Transverse colon (tissue), 4 donors: ENCODE data around the gene RNASE11. TPM values are rescaled to one million over a fixed set of nuclear protein-coding genes. Genes with fewer than 3 reads are reported as not detected.

Source experiments
- DNase-seq: peaks from one replicate; pipeline ENCODE4 v3.0.0-alpha.2; 2019
- H3K27ac ChIP-seq, 4 donors: fragments of 200-600 bp; sonication (generic); 2 replicates each; pipeline ENCODE4 v1.5.1; 2016 to 2018; ENCODE audit warnings: inconsistent platforms in 4 of 4
- H3K27me3 ChIP-seq: fragments of 200-600 bp; sonication (generic); 2 replicates; pipeline ENCODE4 v1.5.1; 2017; ENCODE audit warnings: inconsistent platforms
- H3K36me3 ChIP-seq, 4 donors: fragments of 200-600 bp; sonication (generic); 2 replicates each; pipeline ENCODE4 v1.5.1; 2017 to 2019; ENCODE audit warnings: inconsistent platforms in 4 of 4
- H3K4me1 ChIP-seq, 4 donors: fragments of 200-600 bp; sonication (generic); 2 replicates each; pipeline ENCODE4 v1.5.1; 2017 to 2020; ENCODE audit warnings: inconsistent platforms in 4 of 4
- H3K4me3 ChIP-seq, 4 donors: fragments of 200-600 bp; sonication (generic); 1 replicate in 1 of 4; 2 replicates in 3 of 4; pipeline versions ENCODE4 v1.5.1 to v1.6.1; 2017 to 2019; ENCODE audit warnings: inconsistent platforms in 4 of 4
- H3K9me3 ChIP-seq, 2 donors: fragments of 200-600 bp; sonication (generic); 2 replicates each; pipeline ENCODE4 v1.5.1; 2017 to 2019; ENCODE audit warnings: inconsistent platforms in 2 of 2
- EP300 ChIP-seq: sonication (generic); formaldehyde crosslinking; IDR thresholded peaks from one replicate; pipeline ENCODE4 v1.6.1; 2017; ENCODE audit warnings: antibody characterized with exemption, low read depth
- POLR2A ChIP-seq: fragments of 450-650 bp; IDR thresholded peaks from one replicate; pipeline ENCODE4 v1.6.1; 2016; ENCODE audit warnings: antibody characterized with exemption, mild to moderate bottlenecking, moderate library complexity
- POLR2AphosphoS5 ChIP-seq, 3 donors: sonication (generic); formaldehyde crosslinking; IDR thresholded peaks; one replicate each; pipeline ENCODE4 v1.6.1; 2016; ENCODE audit warnings: antibody characterized with exemption in 3 of 3
- WGBS, 2 donors: methylation state at CpG; one replicate each; pipeline ENCODE4 v1.1.5; 2018; ENCODE audit warnings: low coverage in 1 of 2; 5-methylcytosine and 5-hydroxymethylcytosine counted together
- in situ Hi-C, 4 donors: fragments of 200-750 bp; cut with MboI; loops; one replicate each; pipeline versions ENCODE4 v1.15.0 to v1.15.1; 2017; ENCODE audit warnings: low sequenced_read_pairs in 3 of 4, low pct_ligation_motif_present in 1 of 4, low pct_unique_long_range_greater_than_20kb in 1 of 4
- intact Hi-C: fragments of 100-400 bp; cut with DNase I; formaldehyde crosslinking; loops from one replicate; pipeline ENCODE4 v1.15.1; 2023; ENCODE audit warnings: low total_unique reads
- total RNA-seq, 4 donors: library from RNA; depleted of rRNA; stranded (reverse); fragments of >200 nt; gene quantifications; one replicate each; pipeline ENCODE4 v1.1.0, GENCODE V29; 2016
- TF ChIP-seq, protein P1 (sequence below), 5 experiments: fragments of 200-600 bp in 3 of 5; fragments of 450-650 bp in 2 of 5; sonication (generic) in 3 of 5; IDR thresholded peaks; 1 replicate in 2 of 5; 2 replicates in 3 of 5; pipeline ENCODE4 v1.5.1; 2016 to 2017; ENCODE audit warnings: antibody characterized with exemption in 5 of 5, inconsistent platforms in 3 of 5, mild to moderate bottlenecking in 2 of 5, moderate library complexity in 1 of 5

The RNASE11 gene
- total RNA-seq, 4 donors from 2014 or later = not detected

DNA sequence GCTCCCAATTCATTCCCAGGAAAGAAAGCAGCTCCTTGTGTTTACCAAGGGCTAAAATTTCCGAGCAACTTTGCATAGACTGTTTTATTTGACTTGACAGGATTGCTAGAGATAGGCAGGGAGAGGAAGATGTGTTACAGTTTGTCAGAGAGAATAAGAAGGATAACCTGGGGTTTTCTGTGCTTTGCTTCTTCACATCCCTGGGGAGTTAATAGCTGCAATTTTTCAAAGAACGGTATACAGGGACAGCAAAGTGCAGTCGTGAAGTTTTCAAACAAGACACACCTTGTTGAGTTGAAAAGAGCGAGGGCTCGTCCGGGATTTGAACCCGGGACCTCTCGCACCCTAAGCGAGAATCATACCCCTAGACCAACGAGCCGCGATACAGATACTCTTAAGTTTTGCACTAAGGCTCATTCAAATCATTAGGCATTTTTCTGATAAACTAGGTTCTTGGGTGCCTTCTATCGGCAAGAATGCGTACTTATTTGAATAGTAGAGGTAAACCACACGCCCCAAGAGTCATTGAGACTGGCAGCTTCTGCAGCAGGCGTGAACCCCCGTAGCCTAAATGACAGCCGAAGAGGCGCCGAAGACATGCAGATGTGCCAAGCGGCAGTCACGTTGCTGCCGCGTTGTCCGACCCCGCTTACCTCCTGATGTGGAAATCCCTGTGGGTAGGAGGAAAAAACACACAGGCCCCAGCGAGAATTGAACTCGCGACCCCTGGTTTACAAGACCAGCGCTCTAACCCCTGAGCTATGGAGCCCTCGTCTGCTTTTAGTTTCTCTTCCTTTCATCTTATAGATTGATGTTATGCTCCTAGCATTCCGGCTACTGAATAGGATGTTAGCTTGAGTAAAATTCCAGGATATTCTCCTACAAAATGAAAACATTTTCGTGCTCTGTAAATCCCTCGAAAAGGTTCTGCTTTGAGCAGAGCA is 25.6 kb upstream of the RNASE11 start:
- 0% methylated on average over 7 to 34 of the region's 34 CpGs for WGBS, 2 donors
- in situ Hi-C loops = loop anchor here in 3 of 4 donors (5.0 to 25.0 kb wide), 6 partner anchors 71 to 281 kb away; partner anchors contain the start of genes ANG (in 2 of the 3), CCNB1IP1 (in 1 of the 3), RNASE4 (in 1 of the 3) and TEP1 (in 1 of the 3)
- intact Hi-C loops = loop anchor here (2.0 to 10.0 kb wide), 3 partner anchors 69 to 279 kb away; partner anchors contain the start of genes CCNB1IP1, PIP4P1 and PNP

DNA sequence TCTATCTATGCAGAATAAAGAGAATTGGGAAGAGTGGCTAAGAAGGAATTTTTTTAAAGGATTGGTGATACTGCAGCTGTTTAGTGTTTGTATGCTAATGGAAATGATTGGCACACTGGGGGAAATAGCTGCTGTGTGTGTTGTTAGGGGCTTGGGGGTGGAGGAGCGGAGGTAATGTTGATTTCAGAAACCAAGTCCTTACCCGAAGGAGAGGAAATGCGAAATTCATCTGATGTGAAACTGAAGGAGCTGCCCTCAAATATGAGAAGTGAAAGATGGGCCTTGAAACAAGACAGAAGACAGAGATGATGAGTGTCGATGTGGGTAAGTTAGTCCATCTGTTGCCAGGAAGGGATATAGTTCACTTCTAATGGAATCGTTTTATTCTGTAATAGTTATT is 24.6 kb upstream of the RNASE11 start:
- in situ Hi-C loops (loop anchor here in 3 of 4 donors (5.0 to 25.0 kb wide), 6 partner anchors 72 to 280 kb away; partner anchors contain the start of genes ANG (in 2 of the 3), CCNB1IP1 (in 1 of the 3), RNASE4 (in 1 of the 3) and TEP1 (in 1 of the 3)), intact Hi-C loops (loop anchor here (2.0 to 10.0 kb wide), 3 partner anchors 70 to 278 kb away; partner anchors contain the start of genes CCNB1IP1, PIP4P1 and PNP)
- DNase-seq = no peak
- WGBS, 2 donors = 38 to 40% methylated on average over 5 of the region's 5 CpGs
- H3K36me3 ChIP-seq = no peaks in the 10 kb centered on the region
- no peaks in the 10 kb centered on the region for H3K9me3 ChIP-seq
- no peak overlapping the region for H3K4me3 ChIP-seq
- peak overlapping the region in 3 of 4 donors; percentile 73 to 91 (median 80) for H3K27ac ChIP-seq
- peaks cover 0 to 29% (median 12%) of the 10 kb centered on the region in 4 donors for H3K4me1 ChIP-seq
- no peaks in the 10 kb centered on the region for H3K27me3 ChIP-seq
- no peak for TF ChIP-seq EP300
- TF ChIP-seq POLR2AphosphoS5 (IDR thresholded peaks at IDR 0.05) = no peak
- TF ChIP-seq, protein P1, sequence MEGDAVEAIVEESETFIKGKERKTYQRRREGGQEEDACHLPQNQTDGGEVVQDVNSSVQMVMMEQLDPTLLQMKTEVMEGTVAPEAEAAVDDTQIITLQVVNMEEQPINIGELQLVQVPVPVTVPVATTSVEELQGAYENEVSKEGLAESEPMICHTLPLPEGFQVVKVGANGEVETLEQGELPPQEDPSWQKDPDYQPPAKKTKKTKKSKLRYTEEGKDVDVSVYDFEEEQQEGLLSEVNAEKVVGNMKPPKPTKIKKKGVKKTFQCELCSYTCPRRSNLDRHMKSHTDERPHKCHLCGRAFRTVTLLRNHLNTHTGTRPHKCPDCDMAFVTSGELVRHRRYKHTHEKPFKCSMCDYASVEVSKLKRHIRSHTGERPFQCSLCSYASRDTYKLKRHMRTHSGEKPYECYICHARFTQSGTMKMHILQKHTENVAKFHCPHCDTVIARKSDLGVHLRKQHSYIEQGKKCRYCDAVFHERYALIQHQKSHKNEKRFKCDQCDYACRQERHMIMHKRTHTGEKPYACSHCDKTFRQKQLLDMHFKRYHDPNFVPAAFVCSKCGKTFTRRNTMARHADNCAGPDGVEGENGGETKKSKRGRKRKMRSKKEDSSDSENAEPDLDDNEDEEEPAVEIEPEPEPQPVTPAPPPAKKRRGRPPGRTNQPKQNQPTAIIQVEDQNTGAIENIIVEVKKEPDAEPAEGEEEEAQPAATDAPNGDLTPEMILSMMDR (IDR thresholded peaks at IDR 0.05) = no peak
- TF ChIP-seq POLR2A = no peak

More for the DNA sequence above, 25.6 kb upstream of the RNASE11 start:
- Histone ChIP-seq H3K4me1 (peaks cover 0 to 29% (median 12%) of the 10 kb centered on the region in 4 donors), H3K27me3 (no peaks in the 10 kb centered on the region), H3K4me3 (peak overlapping the region; percentile 39 to 57 (median 40)), H3K9me3 (no peaks in the 10 kb centered on the region), H3K36me3 (no peaks in the 10 kb centered on the region), H3K27ac (peak overlapping the region; percentile 73 to 91 (median 78))
- TF ChIP-seq EP300 (no peak), POLR2AphosphoS5 (IDR thresholded peaks at IDR 0.05) (peak in 2 of 3 donors; percentile 30 to 48), POLR2A (peak; percentile 22)
- TF ChIP-seq, protein P1 (IDR thresholded peaks at IDR 0.05) = peak; percentile 69 to 99 (median 72)
- DNase-seq = peak; percentile 86

DNA sequence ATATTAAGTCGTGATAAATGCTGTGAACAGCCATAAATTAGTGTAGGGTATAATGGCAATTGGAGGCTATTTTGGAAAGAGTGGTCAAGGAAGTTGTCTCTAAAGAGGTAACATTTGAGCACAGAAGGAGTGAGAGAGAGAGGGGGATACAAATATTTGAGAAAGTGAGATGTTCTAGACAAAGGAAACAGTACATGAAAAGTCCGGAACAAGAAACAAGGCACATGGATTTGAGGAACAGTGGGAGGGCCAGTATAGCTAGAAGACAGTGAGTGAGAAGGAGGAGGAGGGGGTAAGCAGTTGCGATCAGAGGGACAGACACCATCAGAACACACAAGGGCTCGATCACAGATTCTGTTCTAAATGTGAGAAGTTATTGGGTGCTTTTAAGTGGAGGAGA is 23.5 kb upstream of the RNASE11 start:
- 54 to 67% methylated on average over 2 to 4 of the region's 4 CpGs for WGBS, 2 donors
- in situ Hi-C loops = loop anchor here in 3 of 4 donors (5.0 to 25.0 kb wide), 6 partner anchors 74 to 279 kb away; partner anchors contain the start of genes ANG (in 2 of the 3), CCNB1IP1 (in 1 of the 3), RNASE4 (in 1 of the 3) and TEP1 (in 1 of the 3)
- intact Hi-C loops = loop anchor here (10.0 kb wide), 2 partner anchors 146 to 276 kb away; partner anchors contain the start of genes CCNB1IP1, PIP4P1 and PNP

More for the DNA sequence above, 23.5 kb upstream of the RNASE11 start:
- Histone ChIP-seq H3K4me1 (peaks cover 0 to 29% (median 12%) of the 10 kb centered on the region in 4 donors), H3K9me3 (no peaks in the 10 kb centered on the region), H3K4me3 (no peak overlapping the region), H3K36me3 (no peaks in the 10 kb centered on the region), H3K27ac (no peak overlapping the region), H3K27me3 (no peaks in the 10 kb centered on the region)
- DNase-seq = no peak
- TF ChIP-seq EP300 (no peak), POLR2A (no peak), POLR2AphosphoS5 (IDR thresholded peaks at IDR 0.05) (no peak)
- TF ChIP-seq, protein P1 (IDR thresholded peaks at IDR 0.05) = no peak
